Endothelial cell of umbilical vein (primary cell): ENCODE measurements around the gene PDE1A. TPM values are rescaled to one million over a fixed set of nuclear protein-coding genes. Genes with fewer than 3 reads are reported as not detected.

Experiments used
- BruUV-seq: library from RNA; stranded (reverse); fragments of 400-500 nt; replicated peaks from 2 replicates; lab custom pipeline; 2021; lab: Mats Ljungman, UMichigan
- CTCF ChIA-PET: fragments of 300-600, 350-600 bp; sonication (Branson Sonifier 250); formaldehyde crosslinking; loops from one replicate; lab custom pipeline; 2021; ENCODE audit warnings: antibody characterized with exemption, inconsistent platforms; lab: Charles Lee
- POLR2A ChIA-PET: fragments of 300-600, 350-600 bp; sonication (Branson Sonifier 250); formaldehyde crosslinking; loops from one replicate; lab custom pipeline; 2021; ENCODE audit warnings: antibody characterized with exemption, inconsistent platforms; lab: Charles Lee
- DNase-seq: peaks from one replicate; pipeline ENCODE4 v3.0.0-alpha.2; 2011; ENCODE audit warnings: low read depth, low spot score
- FAIRE-seq: peaks from 2 replicates; lab custom pipeline; 2011; peaks lifted over from hg19 to GRCh38; lab: Jason Lieb, UNC
- H2AFZ ChIP-seq: 2 replicates; pipeline ENCODE4 v1.6.0; 2012; ENCODE audit warnings: low read depth, low read length, control low read depth, inconsistent platforms
- H3K27ac ChIP-seq: 2 replicates; pipeline ENCODE4 v1.5.1; 2011; ENCODE audit warnings: low read depth, mild to moderate bottlenecking, control low read depth, low read length, moderate library complexity; ENCODE audit not compliant: insufficient read depth
- H3K27me3 ChIP-seq, 2 experiments: 2 replicates each; pipeline versions ENCODE4 v1.6.0 to v1.6.1; 2011; ENCODE audit warnings: low read length in 2 of 2, mixed read lengths in 1 of 2; ENCODE audit not compliant: control insufficient read depth in 2 of 2, insufficient read depth in 2 of 2
- H3K36me3 ChIP-seq, 2 experiments: 2 replicates in 1 of 2; 3 replicates in 1 of 2; pipeline ENCODE4 v1.5.1; 2011; ENCODE audit warnings: low read length in 2 of 2, mild to moderate bottlenecking in 1 of 2, moderate library complexity in 1 of 2; ENCODE audit not compliant: control insufficient read depth in 2 of 2, insufficient read depth in 2 of 2; ENCODE audit errors: extremely low read depth in 1 of 2
- H3K4me1 ChIP-seq: 3 replicates; pipeline ENCODE4 v1.5.1; 2011; ENCODE audit warnings: mild to moderate bottlenecking, low read length; ENCODE audit not compliant: control insufficient read depth, insufficient read depth; ENCODE audit errors: extremely low read depth
- H3K4me2 ChIP-seq: 2 replicates; pipeline ENCODE4 v1.6.1; 2011; ENCODE audit warnings: low read length, control low read depth, mixed read lengths; ENCODE audit not compliant: insufficient read depth
- H3K4me3 ChIP-seq, 3 experiments: fragments of 200-600 bp in 1 of 3; sonication (generic), shearing (Covaris generic) in 1 of 3; replicated peaks in 1 of 3; 2 replicates each; pipeline ENCODE4 v1.5.1; 2011 to 2016; ENCODE audit warnings: control low read depth in 3 of 3, low read length in 3 of 3, mild to moderate bottlenecking in 2 of 3, inconsistent platforms in 1 of 3, low read depth in 1 of 3, moderate library complexity in 1 of 3; ENCODE audit not compliant: insufficient read depth in 1 of 3
- H3K79me2 ChIP-seq: 2 replicates; pipeline ENCODE4 v1.6.0; 2012; ENCODE audit warnings: low read length, inconsistent platforms; ENCODE audit not compliant: control insufficient read depth, insufficient read depth
- H3K9ac ChIP-seq: replicated peaks from 2 replicates; pipeline ENCODE3; 2011; ENCODE audit warnings: low read length, control low read depth; ENCODE audit not compliant: insufficient read depth; ENCODE audit errors: extremely low read depth
- H3K9me1 ChIP-seq: replicated peaks from 3 replicates; pipeline ENCODE4 v1.6.0; 2011; ENCODE audit warnings: mild to moderate bottlenecking, low read length; ENCODE audit not compliant: control insufficient read depth, insufficient read depth; ENCODE audit errors: extremely low read depth
- H3K9me3 ChIP-seq: replicated peaks from 2 replicates; pipeline ENCODE4 v1.5.1; 2012; ENCODE audit warnings: low read length, inconsistent platforms; ENCODE audit not compliant: control insufficient read depth, insufficient read depth
- H4K20me1 ChIP-seq: replicated peaks from 2 replicates; pipeline ENCODE3; 2011; ENCODE audit warnings: mild to moderate bottlenecking, low read length; ENCODE audit not compliant: control insufficient read depth, insufficient read depth; ENCODE audit errors: extremely low read depth
- CTCF ChIP-seq, 2 donors: IDR thresholded peaks; 1 replicate in 1 of 2; 2 replicates in 1 of 2; pipeline ENCODE4 v1.5.1; 2011; ENCODE audit warnings: low read length in 2 of 2, mild to moderate bottlenecking in 2 of 2, moderate library complexity in 2 of 2, control low read depth in 1 of 2, inconsistent platforms in 1 of 2, low read depth in 1 of 2; ENCODE audit not compliant: insufficient read depth in 1 of 2; ENCODE audit errors: extremely low read depth in 1 of 2
- EZH2 ChIP-seq: IDR thresholded peaks from 2 replicates; pipeline ENCODE4 v1.6.1; 2012; ENCODE audit warnings: borderline replicate concordance, low read depth, mild to moderate bottlenecking, moderate library complexity, low read length, inconsistent platforms; ENCODE audit not compliant: severe bottlenecking
- FOS ChIP-seq: IDR thresholded peaks from 2 replicates; pipeline ENCODE4 v1.6.1; 2011; ENCODE audit warnings: mild to moderate bottlenecking, low read length, moderate library complexity, borderline replicate concordance; ENCODE audit not compliant: insufficient read depth
- GATA2 ChIP-seq: IDR thresholded peaks from 2 replicates; pipeline ENCODE4 v1.7.0; 2011; ENCODE audit warnings: low read depth, mild to moderate bottlenecking, moderate library complexity, mixed read lengths, low read length; ENCODE audit not compliant: insufficient read length, insufficient read depth
- JUN ChIP-seq: IDR thresholded peaks from 2 replicates; pipeline ENCODE4 v1.6.1; 2011; ENCODE audit warnings: borderline replicate concordance, low read depth; ENCODE audit not compliant: insufficient read length, insufficient read depth
- MAX ChIP-seq: IDR thresholded peaks from 2 replicates; pipeline ENCODE4 v1.6.1; 2011; ENCODE audit not compliant: insufficient read depth, insufficient read length
- MYC ChIP-seq: IDR thresholded peaks from one replicate; pipeline ENCODE4 v1.6.1; 2011; ENCODE audit warnings: mild to moderate bottlenecking, low read depth, low read length
- POLR2A ChIP-seq: IDR thresholded peaks from 2 replicates; pipeline ENCODE4 v1.6.1; 2012; ENCODE audit warnings: low read depth, mild to moderate bottlenecking, control low read depth, low read length
- POLR2AphosphoS5 ChIP-seq: IDR thresholded peaks from 2 replicates; pipeline ENCODE4 v1.6.1; 2012; ENCODE audit warnings: low read depth, mild to moderate bottlenecking, control low read depth, low read length, moderate library complexity; ENCODE audit not compliant: insufficient read depth
- dilution Hi-C: fragments of 300-500 bp; cut with MboI; formaldehyde crosslinking; loops from one replicate; pipeline ENCODE4 v1.15.0; 2019; ENCODE audit warnings: low sequenced_read_pairs; ENCODE audit not compliant: extremely low pct_ligation_motif_present
- intact Hi-C: fragments of 100-400 bp; cut with micrococcal nuclease; formaldehyde crosslinking; loops from one replicate; pipeline ENCODE4 v1.10.0; 2022
- polyA plus RNA-seq, 4 experiments: library from polyadenylated mRNA; depleted of rRNA in 3 of 4; stranded (reverse) in 3 of 4; unstranded in 1 of 4; fragments of >200 nt; gene quantifications; 2 replicates each; pipeline versions ENCODE4 v1.2.1 to v1.2.3, GENCODE V29; 2011 to 2012; ENCODE audit warnings: missing spikeins in 1 of 4
- total RNA-seq: library from RNA; stranded (reverse); gene quantifications from 2 replicates; pipeline ENCODE4 v1.2.3, GENCODE V29; 2021

PDE1A gene
- total and polyA plus RNA-seq, 2 donors (not counting 3 experiments of a cell fraction or from before 2014, with no cell fraction given), result 0.43 to 0.49 TPM

GRCh38 chr2:182101263-182101662 lies 325.6 kb downstream of the PDE1A start:
- DNase-seq, result no peak
- POLR2A ChIA-PET, result no interaction called here
- no peak overlapping the region for H3K4me2 ChIP-seq
- H3K79me2 ChIP-seq, result no peaks in the 10 kb centered on the region
- TF ChIP-seq POLR2A (no peak), JUN (no peak), EZH2 (no peak), MYC (no peak), MAX (no peak), CTCF (IDR thresholded peaks at IDR 0.05; ENCODE audit: extremely low read depth in 1 of 2, insufficient read depth in 1 of 2, low read depth in 1 of 2, low read length in 2 of 2) (no peak), FOS (no peak), POLR2AphosphoS5 (no peak), GATA2 (no peak)
- no peaks in the 10 kb centered on the region for H4K20me1 ChIP-seq
- no peak overlapping the region for H2AFZ ChIP-seq
- no peak for FAIRE-seq
- intact Hi-C loops, result no loop called here
- H3K4me3 ChIP-seq, result no peak overlapping the region
- no peaks in the 10 kb centered on the region for H3K27me3 ChIP-seq
- dilution Hi-C loops, result no loop called here
- H3K9me1 ChIP-seq, result no peaks in the 10 kb centered on the region
- BruUV-seq, result no TSS peak
- no peak overlapping the region for H3K27ac ChIP-seq
- H3K4me1 ChIP-seq, result no peaks in the 10 kb centered on the region
- H3K9me3 ChIP-seq, result no peaks in the 10 kb centered on the region
- no peaks in the 10 kb centered on the region for H3K36me3 ChIP-seq
- CTCF ChIA-PET, result interaction anchor here (1.3 kb wide), 1 partner anchor 9 kb away, joined by 3 read pairs; no protein-coding TSS in a partner anchor
- no peak overlapping the region for H3K9ac ChIP-seq
